HL-60/S4 treated with phorbol 12-myristate 13-acetate at 8.2 ng/mL for 4 days and 3 days (cell line): ENCODE data around the gene CHST15.

Source experiments
- in situ Hi-C: fragments of 300-500 bp; cut with MboI; formaldehyde crosslinking; loops from 2 replicates; pipeline ENCODE4 v1.15.0; 2022; ENCODE audit warnings: low sequenced_read_pairs

Gene CHST15, protein sequence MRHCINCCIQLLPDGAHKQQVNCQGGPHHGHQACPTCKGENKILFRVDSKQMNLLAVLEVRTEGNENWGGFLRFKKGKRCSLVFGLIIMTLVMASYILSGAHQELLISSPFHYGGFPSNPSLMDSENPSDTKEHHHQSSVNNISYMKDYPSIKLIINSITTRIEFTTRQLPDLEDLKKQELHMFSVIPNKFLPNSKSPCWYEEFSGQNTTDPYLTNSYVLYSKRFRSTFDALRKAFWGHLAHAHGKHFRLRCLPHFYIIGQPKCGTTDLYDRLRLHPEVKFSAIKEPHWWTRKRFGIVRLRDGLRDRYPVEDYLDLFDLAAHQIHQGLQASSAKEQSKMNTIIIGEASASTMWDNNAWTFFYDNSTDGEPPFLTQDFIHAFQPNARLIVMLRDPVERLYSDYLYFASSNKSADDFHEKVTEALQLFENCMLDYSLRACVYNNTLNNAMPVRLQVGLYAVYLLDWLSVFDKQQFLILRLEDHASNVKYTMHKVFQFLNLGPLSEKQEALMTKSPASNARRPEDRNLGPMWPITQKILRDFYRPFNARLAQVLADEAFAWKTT

DNA sequence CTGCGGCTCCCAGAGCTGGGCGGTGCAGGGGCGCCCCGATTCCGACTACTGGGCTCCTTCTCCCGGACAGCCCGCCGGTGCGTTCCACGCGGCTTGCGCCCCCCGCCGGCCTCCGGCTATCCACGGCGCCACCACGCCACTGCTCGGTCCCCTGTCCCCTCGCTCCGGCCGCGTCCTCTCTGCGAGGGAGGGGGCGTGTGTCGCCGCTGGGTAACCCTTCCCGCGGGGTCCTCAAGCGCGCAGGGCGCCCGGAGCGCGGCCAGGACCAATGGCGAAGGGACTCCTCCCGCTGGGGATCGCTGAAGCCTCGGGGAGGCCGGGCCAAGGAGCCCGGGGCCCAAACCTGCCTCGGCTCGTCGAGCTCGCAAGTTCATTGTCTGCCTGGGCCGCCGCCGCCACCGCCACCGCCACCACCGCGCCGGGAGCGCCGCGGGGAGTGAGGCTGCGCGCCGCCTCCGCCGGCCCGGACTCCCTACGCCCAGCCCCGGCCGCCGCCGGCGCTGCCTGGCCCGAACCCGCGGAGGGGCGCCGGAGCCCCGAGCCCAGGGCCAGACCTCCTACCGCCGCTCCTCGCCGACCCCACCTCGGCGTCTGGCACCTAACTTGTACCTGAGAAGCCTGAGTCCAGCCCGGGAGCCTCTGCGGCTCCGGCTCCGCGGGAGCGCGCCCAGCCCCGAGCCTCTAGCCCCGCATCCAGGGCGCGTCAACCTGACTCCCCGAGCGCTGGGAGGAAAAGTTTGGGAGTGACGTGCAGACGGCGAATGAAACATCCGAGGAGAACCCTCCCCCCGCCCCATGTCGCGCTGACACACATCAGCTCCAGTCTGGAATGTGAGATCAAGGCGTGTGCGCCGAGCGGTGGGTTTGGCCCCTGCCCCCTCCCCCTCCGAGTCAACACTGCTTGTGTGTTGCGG is at the start of gene CHST15:
CHST15 (minus strand) TSS at position 739 of the 914 bp plus-strand sequence. CDS start 47,386 bp downstream, outside the sequence.
- in situ Hi-C loops, result no loop called here

- in situ Hi-C loops, result no loop called here
These were observed 49.6 kb upstream of the CHST15 start for GRCh38 chr10:124142960-124143359.

- in situ Hi-C loops, result no loop called here
These were observed 48.8 kb upstream of the CHST15 start for GRCh38 chr10:124142006-124142739.

GRCh38 chr10:124138883-124139348 is 45.5 kb upstream of the CHST15 start:
- in situ Hi-C loops, result no loop called here

GRCh38 chr10:124138195-124138882 is 44.9 kb upstream of the CHST15 start:
- in situ Hi-C loops, result no loop called here

GRCh38 chr10:124134251-124134893 is 41.0 kb upstream of the CHST15 start:
- in situ Hi-C loops, result no loop called here

GRCh38 chr10:124132876-124133275 is 39.5 kb upstream of the CHST15 start:
- in situ Hi-C loops, result no loop called here

DNA sequence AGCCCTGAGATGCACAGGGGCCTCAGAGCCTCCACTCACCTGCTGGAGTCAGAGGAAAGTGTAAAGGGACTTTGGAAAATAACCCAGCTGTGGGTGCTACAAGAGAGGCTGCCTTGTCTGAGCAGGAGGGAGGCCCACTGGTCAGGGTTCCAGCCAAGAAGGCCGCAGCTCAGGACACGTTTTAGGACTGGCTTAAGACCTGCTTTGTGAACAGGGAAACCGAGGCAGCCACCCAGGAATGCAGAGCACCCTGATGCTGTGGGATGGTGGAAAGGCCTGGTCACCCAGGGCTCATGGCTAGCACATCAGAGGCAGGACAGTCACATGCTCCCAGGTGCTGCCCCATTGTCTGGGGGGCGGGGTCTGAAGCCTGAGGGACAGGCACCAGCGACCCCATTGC is 38.9 kb upstream of the CHST15 start:
- in situ Hi-C loops, result no loop called here

- in situ Hi-C loops, result no loop called here
These were observed 37.8 kb upstream of the CHST15 start for GRCh38 chr10:124131172-124131571.

- in situ Hi-C loops, result no loop called here
These were observed 37.0 kb upstream of the CHST15 start for GRCh38 chr10:124130198-124130900.

- in situ Hi-C loops, result no loop called here
These were observed 36.1 kb upstream of the CHST15 start for GRCh38 chr10:124129471-124129870.

GRCh38 chr10:124128811-124129145 is 35.4 kb upstream of the CHST15 start:
- in situ Hi-C loops, result no loop called here

- in situ Hi-C loops, result no loop called here
These were observed 34.8 kb upstream of the CHST15 start for GRCh38 chr10:124127965-124128810.

DNA sequence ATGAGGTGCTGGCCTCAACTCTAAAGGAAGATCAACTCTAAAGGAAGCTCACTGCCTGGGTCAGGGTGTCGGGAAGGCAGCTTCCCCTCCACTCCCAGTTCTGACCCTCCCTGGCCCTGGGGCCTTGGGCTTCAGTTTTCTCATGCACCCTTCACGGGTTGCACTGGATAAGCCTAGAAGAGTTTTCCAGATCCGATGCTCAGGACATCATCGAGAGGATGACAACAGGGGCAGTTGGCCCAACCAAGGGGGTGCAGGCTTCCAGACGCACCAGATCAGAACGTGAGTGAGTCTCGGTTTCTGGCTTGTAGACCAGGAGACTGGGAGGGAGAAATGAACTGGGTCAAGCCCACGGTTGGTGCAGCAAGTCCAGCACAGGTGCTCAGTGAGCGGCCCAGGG is 34.2 kb upstream of the CHST15 start:
- in situ Hi-C loops, result no loop called here

DNA sequence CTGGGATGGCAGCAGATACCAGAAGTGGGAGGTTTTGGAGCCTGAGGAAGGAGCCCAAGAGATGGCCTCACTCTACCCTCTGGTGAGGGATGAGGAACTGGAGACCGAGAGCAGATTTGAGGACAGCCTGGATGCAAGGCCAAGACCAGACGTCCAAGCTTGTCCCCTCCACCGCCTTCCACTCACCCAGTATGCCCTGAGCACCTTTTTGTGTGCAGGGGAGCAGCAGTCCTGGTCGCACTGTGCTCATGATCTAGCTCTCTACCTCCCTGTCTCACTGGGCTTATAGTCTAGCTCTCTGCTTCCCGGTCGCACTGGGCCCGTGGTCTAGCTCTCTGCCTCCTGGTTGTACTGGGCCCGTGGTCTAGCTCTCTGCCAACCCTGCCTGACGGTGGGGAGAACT is 33.6 kb upstream of the CHST15 start:
- in situ Hi-C loops, result no loop called here

GRCh38 chr10:124126145-124126982 is 33.0 kb upstream of the CHST15 start:
- in situ Hi-C loops, result no loop called here
